ENCODE measurements around the gene POLL. TPM values are rescaled to one million over a fixed set of nuclear protein-coding genes. Genes with fewer than 3 reads are reported as not detected.

Gene POLL
- polyA plus RNA-seq, 2 of the 4 experiments (the other 2 are of a cell fraction): 13.3 to 16.7 TPM

GRCh38 chr10:101612872-101613271, 24.8 kb upstream of the POLL start:
- Histone ChIP-seq H3K9me3 (no peaks in the 10 kb centered on the region), H3K4me3 (no peak overlapping the region), H3K4me2 (no peak overlapping the region), H3K27ac (no peak overlapping the region), H3K4me1 (no peaks in the 10 kb centered on the region)
- TF ChIP-seq EP300 (IDR thresholded peaks at IDR 0.05) (no peak), MAFK (IDR thresholded peaks at IDR 0.05; ENCODE audit: partially characterized antibody) (no peak), TP53 (CRISPR knock-in tag; IDR thresholded peaks at IDR 0.05) (no peak), EHMT2 (IDR thresholded peaks at IDR 0.05; ENCODE audit: low read depth) (no peak), HDAC2 (IDR thresholded peaks at IDR 0.05) (no peak), MYC (IDR thresholded peaks at IDR 0.05; ENCODE audit: borderline replicate concordance, low read length) (no peak), BHLHE40 (IDR thresholded peaks at IDR 0.05; ENCODE audit: low read depth, low read length) (no peak), FOSL2 (IDR thresholded peaks at IDR 0.05) (no peak), FOSL2 (CRISPR knock-in tag; IDR thresholded peaks at IDR 0.05) (no peak), EHF (CRISPR knock-in tag; IDR thresholded peaks at IDR 0.05) (no peak), CTCF (IDR thresholded peaks at IDR 0.05) (no peak), HOXB5 (CRISPR knock-in tag; IDR thresholded peaks at IDR 0.05) (no peak), POLR2AphosphoS2 (conservative IDR thresholded peaks at IDR 0.05; ENCODE audit: low read length) (no peak), RFX5 (IDR thresholded peaks at IDR 0.05) (no peak), CBX2 (IDR thresholded peaks at IDR 0.05; ENCODE audit: borderline replicate concordance, low read depth) (no peak)
- 85% methylated on average over 9 of the region's 10 CpGs for WGBS (ENCODE audit: missing lambda C conversion rate)
- ATAC-seq (no peak), FAIRE-seq (no peak), DNase-seq (ENCODE audit: low read depth in 1 of 2, low spot score in 1 of 2) (no peak)
- CTCF ChIA-PET: interaction anchor here (0.8 to 2.7 kb wide), 2 partner anchors 10 to 43 kb away, joined by 3 to 11 read pairs; no protein-coding TSS in a partner anchor
- POLR2A ChIA-PET: no interaction called here

DNA sequence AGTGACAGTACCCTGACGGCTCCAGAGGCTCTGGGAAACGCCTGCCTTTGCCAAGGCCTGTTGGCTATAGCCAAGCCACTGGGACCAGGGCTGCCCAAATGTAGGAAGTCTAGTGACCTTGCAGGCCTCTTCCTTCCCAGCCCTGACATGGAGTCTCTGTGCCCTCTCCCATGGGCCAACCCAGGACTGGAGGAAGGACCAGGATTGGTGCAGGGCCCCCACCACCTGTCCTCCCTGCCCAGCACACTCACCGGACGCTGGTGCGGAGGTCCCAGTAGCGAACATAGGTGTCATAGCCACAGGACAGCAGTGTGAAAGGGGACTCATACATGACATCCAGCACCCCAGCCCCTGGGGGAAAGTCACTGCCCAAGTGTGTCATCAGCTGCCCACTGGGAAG, 24.0 kb upstream of the POLL start:
- ATAC-seq (no peak), FAIRE-seq (no peak), DNase-seq (ENCODE audit: low read depth in 1 of 2, low spot score in 1 of 2) (no peak)
- WGBS (ENCODE audit: missing lambda C conversion rate): 97% methylated on average over 6 of the region's 6 CpGs
- Histone ChIP-seq H3K27ac (no peak overlapping the region), H3K9me3 (no peaks in the 10 kb centered on the region), H3K4me2 (no peak overlapping the region), H3K4me1 (no peaks in the 10 kb centered on the region), H3K4me3 (no peak overlapping the region)
- POLR2A ChIA-PET: no interaction called here
- TF ChIP-seq HOXA7 (CRISPR knock-in tag; IDR thresholded peaks at IDR 0.05): no peak
- TF ChIP-seq EP300 (IDR thresholded peaks at IDR 0.05): no peak
- no peak for TF ChIP-seq CHD4 (IDR thresholded peaks at IDR 0.05; ENCODE audit: borderline replicate concordance)
- no peak for TF ChIP-seq REST (IDR thresholded peaks at IDR 0.05)
- TF ChIP-seq, protein P1, sequence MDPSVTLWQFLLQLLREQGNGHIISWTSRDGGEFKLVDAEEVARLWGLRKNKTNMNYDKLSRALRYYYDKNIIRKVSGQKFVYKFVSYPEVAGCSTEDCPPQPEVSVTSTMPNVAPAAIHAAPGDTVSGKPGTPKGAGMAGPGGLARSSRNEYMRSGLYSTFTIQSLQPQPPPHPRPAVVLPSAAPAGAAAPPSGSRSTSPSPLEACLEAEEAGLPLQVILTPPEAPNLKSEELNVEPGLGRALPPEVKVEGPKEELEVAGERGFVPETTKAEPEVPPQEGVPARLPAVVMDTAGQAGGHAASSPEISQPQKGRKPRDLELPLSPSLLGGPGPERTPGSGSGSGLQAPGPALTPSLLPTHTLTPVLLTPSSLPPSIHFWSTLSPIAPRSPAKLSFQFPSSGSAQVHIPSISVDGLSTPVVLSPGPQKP (IDR thresholded peaks at IDR 0.05; ENCODE audit: low read depth, low read length): no peak
- CTCF ChIA-PET: interaction anchor here (0.8 to 2.7 kb wide), 2 partner anchors 9 to 42 kb away, joined by 3 to 11 read pairs; no protein-coding TSS in a partner anchor
